ENCODE results near the gene SPEM3.

SPEM3 gene

DNA sequence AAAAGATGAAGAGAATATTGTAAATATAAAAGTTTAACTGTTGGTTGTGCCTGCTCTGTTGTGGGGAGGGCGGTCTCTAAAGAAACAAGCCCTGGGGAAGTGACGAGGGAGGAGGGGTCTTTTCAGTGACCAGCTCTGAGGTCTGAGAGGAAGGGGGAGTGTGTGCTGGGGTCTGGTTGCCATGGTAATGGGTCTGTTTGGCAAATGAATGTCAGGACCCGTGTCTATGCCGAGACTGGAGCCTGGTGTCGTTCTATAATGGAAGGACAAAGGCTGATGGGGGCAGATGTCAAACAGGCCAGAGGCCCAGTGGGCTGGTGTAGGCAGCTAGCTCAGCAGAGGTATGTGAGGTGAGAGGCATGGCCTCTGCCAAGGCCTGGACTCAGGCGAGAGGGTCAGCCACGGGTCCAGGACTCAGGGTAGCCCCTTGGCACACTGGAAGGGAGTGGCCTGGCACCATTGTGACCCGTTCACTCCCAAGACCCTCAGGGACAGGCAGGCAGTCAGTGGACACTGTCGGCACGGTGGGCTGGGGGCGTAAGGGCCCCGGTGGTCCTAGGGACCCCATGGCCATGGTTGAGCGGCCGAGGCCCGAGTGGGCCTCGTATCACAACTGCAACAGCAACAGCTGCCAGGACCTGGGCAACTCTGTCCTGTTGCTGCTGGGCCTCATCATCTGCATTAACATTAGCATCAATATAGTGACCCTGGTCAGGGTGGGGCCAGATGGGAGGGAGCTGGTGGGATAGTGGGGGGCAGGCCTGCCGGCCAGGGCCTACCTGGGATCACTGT, 8.6 kb upstream of the SPEM3 start, which contains the start of gene SPEM1:
Gene SPEM1, plus strand, starts transcription at position 506 of the 792 bp plus-strand sequence. Its CDS starts 61 bp downstream, at position 567.
- TF ChIP-seq, protein P1, sequence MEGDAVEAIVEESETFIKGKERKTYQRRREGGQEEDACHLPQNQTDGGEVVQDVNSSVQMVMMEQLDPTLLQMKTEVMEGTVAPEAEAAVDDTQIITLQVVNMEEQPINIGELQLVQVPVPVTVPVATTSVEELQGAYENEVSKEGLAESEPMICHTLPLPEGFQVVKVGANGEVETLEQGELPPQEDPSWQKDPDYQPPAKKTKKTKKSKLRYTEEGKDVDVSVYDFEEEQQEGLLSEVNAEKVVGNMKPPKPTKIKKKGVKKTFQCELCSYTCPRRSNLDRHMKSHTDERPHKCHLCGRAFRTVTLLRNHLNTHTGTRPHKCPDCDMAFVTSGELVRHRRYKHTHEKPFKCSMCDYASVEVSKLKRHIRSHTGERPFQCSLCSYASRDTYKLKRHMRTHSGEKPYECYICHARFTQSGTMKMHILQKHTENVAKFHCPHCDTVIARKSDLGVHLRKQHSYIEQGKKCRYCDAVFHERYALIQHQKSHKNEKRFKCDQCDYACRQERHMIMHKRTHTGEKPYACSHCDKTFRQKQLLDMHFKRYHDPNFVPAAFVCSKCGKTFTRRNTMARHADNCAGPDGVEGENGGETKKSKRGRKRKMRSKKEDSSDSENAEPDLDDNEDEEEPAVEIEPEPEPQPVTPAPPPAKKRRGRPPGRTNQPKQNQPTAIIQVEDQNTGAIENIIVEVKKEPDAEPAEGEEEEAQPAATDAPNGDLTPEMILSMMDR (IDR thresholded peaks at IDR 0.05; ENCODE audit: control insufficient read depth, extremely low read depth, insufficient read depth), result no peak
- no peak for DNase-seq (ENCODE audit: low read depth)
- H3K4me3 ChIP-seq (ENCODE audit: low read depth, low read length), result no peak within 1 kb of the TSS

DNA sequence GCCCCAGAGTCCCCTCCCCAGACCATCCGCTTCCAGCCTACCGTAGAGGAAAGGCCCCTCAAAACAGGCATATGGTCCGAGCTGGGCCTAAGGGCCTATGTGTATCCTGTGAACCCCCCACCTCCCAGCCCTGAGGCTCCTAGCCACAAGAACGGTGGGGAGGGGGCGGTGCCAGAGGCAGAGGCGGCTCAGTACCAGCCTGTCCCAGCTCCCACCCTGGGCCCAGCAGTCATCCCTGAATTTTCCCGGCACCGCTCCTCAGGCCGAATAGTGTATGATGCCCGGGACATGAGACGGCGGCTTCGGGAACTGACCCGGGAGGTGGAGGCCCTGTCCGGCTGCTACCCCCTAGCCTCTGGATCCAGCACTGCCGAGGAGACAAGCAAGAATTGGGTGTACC, 7.5 kb upstream of the SPEM3 start:
- no peak for DNase-seq (ENCODE audit: low read depth)
- TF ChIP-seq, protein P1 (IDR thresholded peaks at IDR 0.05; ENCODE audit: control insufficient read depth, extremely low read depth, insufficient read depth), result no peak

DNA sequence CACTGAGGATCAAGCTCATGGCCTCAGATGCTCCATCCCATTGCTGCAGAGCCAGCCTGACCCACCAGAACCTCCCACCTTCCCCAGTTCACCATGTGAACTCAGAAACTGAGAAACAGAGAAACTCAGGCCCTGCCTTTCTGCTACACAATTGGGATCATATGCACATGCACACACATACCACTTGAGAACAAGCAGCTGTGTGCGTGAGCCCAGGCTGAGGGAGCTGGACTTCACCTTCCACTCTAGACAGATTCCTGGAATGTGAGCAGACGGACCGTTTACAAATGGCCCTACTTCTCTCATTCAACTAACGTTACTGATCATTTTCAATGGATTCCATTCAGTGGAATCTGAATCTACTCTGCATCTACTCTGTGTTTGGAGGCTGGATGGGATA, 5.0 kb upstream of the SPEM3 start:
- DNase-seq (ENCODE audit: low read depth), result no peak
- TF ChIP-seq, protein P1 (IDR thresholded peaks at IDR 0.05; ENCODE audit: control insufficient read depth, extremely low read depth, insufficient read depth), result no peak

More for the DNA sequence above, 7.5 kb upstream of the SPEM3 start:
- H3K4me3 ChIP-seq (ENCODE audit: low read depth, low read length), result no peak overlapping the region

DNA sequence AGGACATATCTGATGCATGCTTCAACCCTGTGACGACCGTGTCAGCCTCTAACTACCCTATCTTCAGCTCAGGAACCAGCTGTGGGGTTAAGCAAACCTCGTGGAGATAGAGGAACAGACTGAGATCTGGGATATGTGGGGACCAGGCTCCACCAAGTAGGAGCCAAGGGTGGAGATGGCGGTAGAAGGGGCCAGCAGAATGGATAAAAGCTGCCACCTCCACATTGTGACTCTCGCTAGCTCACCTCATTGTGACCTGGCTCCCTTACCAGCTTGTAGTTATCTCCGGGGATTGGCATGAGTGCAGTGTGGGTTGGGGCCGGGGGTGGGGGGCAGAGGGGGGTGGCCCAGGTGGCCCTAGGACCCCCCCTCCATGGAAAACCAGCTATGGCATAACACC, 3.3 kb upstream of the SPEM3 start, which contains the start of gene SPEM2:
Gene SPEM2, plus strand, starts transcription at position 301 of the 400 bp plus-strand sequence. Its CDS starts 73 bp downstream, at position 374.
- TF ChIP-seq, protein P1 (IDR thresholded peaks at IDR 0.05; ENCODE audit: control insufficient read depth, extremely low read depth, insufficient read depth), result no peak
- DNase-seq (ENCODE audit: low read depth), result no peak
- H3K4me3 ChIP-seq (ENCODE audit: low read depth, low read length), result no peak within 1 kb of the TSS

More for the DNA sequence above, 5.0 kb upstream of the SPEM3 start:
- no peak overlapping the region for H3K4me3 ChIP-seq (ENCODE audit: low read depth, low read length)

DNA sequence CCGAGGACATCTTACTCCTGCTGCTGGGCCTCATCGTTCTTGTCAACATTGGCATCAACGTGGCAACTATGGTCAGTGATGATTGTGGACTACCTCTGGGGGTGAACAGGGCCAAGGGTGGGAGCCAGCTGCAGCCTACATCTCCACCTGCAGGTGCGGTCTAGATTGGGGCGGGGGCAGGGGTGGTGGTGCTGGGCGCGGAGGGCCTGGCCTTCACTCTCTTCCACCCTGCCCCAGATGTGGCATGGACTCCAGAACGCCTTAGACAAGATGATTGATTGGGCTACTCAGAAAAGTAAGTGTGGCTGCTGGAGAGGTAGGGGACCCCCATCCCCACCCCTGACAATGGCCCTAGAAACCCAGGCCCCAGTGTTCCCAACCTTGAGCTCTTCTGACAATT, 2.9 kb upstream of the SPEM3 start:
- DNase-seq (ENCODE audit: low read depth), result no peak
- no peak overlapping the region for H3K4me3 ChIP-seq (ENCODE audit: low read depth, low read length)
- TF ChIP-seq, protein P1 (IDR thresholded peaks at IDR 0.05; ENCODE audit: control insufficient read depth, extremely low read depth, insufficient read depth), result no peak

DNA sequence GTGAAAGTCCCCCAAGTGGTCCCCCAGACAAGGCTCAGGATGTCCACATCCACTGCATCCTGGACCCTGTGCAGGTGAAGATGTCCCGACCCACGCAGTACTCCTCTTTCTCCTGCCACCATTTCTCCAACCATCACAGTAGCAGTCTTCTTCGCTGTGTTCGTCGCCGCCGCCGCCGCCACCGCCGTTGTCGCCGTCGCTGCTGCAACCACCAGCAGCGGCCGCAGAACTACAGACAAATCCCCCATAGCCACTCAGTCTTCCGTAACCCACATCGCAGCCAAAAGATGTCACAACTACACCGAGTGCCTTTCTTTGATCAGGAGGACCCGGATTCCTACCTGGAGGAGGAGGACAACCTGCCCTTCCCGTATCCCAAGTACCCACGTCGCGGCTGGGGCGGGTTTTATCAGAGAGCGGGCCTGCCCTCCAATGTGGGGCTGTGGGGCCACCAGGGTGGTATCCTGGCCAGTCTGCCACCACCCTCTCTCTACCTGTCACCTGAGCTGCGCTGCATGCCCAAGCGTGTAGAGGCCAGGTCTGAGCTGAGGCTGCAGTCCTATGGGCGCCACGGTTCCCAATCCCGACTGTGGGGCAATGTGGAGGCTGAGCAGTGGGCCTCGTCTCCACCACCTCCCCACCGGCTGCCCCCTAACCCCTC, 2.3 kb upstream of the SPEM3 start:
- no peak overlapping the region for H3K4me3 ChIP-seq (ENCODE audit: low read depth, low read length)
- no peak for DNase-seq (ENCODE audit: low read depth)
- TF ChIP-seq, protein P1 (IDR thresholded peaks at IDR 0.05; ENCODE audit: control insufficient read depth, extremely low read depth, insufficient read depth), result no peak

Data from LNCaP clone FGC (cell line).